Chondrocyte (in vitro differentiated cells): ENCODE data around the gene PODN. TPM values are rescaled to one million over a fixed set of nuclear protein-coding genes. Genes with fewer than 3 reads are reported as not detected.

Source experiments
- DNase-seq: peaks from one replicate; pipeline ENCODE4 v3.0.0; 2021; ENCODE audit warnings: mixed read lengths, low spot score
- H3K27ac Mint-ChIP-seq: one replicate; pipeline ENCODE4 v1.8.0; 2021; ENCODE audit warnings: mild to moderate bottlenecking, moderate library complexity, mixed read lengths; ENCODE audit not compliant: unreplicated experiment
- H3K27me3 Mint-ChIP-seq: 2 replicates; pipeline ENCODE4 v1.8.0; 2021; ENCODE audit warnings: low read depth, mixed read lengths
- H3K36me3 Mint-ChIP-seq: 2 replicates; pipeline ENCODE4 v1.8.0; 2021; ENCODE audit warnings: low read depth, mixed read lengths
- H3K4me1 Mint-ChIP-seq: 2 replicates; pipeline ENCODE4 v1.8.0; 2021; ENCODE audit warnings: low read depth, mild to moderate bottlenecking, mixed read lengths
- H3K4me3 Mint-ChIP-seq: one replicate; pipeline ENCODE4 v1.8.0; 2021; ENCODE audit warnings: mild to moderate bottlenecking, moderate library complexity, mixed read lengths; ENCODE audit not compliant: unreplicated experiment
- H3K9me3 Mint-ChIP-seq: 2 replicates; pipeline ENCODE4 v1.8.0; 2021; ENCODE audit warnings: low read depth, mixed read lengths
- CTCF ChIP-seq: fragments of 200-600 bp; sonication (generic); IDR thresholded peaks from 2 replicates; pipeline ENCODE4 v1.5.0; 2021; ENCODE audit warnings: antibody characterized with exemption, mild to moderate bottlenecking, moderate library complexity
- long read RNA-seq: library from polyadenylated mRNA; stranded (forward); transcript quantifications from one replicate; pipeline ENCODE4 v2.0.0, GENCODE V29; 2021
- total RNA-seq: library from RNA; stranded (reverse); gene quantifications from 3 replicates; pipeline ENCODE4 v1.2.1, GENCODE V29; 2021

PODN gene
- 4.1 to 9.3 TPM (median 9.2 TPM) in 3 replicates for total RNA-seq
- long read RNA-seq, transcript PODN-201 (11 exons, 3,010 nt): major isoform, 8 of 12 reads
- long read RNA-seq, partial matches to known transcripts: 2 of 12 reads
- long read RNA-seq, other reads (novel, unspliced or antisense): 2 of 12 reads

- TF ChIP-seq CTCF: no peak
- H3K27me3 Mint-ChIP-seq: no peaks in the 10 kb centered on the region
- peaks cover 1% of the 10 kb centered on the region for H3K36me3 Mint-ChIP-seq
- H3K4me1 Mint-ChIP-seq: peaks cover 10% of the 10 kb centered on the region
- H3K4me3 Mint-ChIP-seq: peak within 1 kb of the TSS; percentile 76
- no peak within 1 kb of the TSS for H3K27ac Mint-ChIP-seq
- peak; percentile 83 for DNase-seq
- H3K9me3 Mint-ChIP-seq: no peaks in the 10 kb centered on the region
Observed at GRCh38 chr1:53061859-53062707, at the start of gene PODN. PODN (plus strand) TSS chr1:53062213; CDS start chr1:53069856, 7,643 bp downstream.

- H3K36me3 Mint-ChIP-seq: no peaks in the 10 kb centered on the region
- no peak for DNase-seq
- peak overlapping the region; percentile 87 for H3K4me3 Mint-ChIP-seq
- peak; percentile 21 for TF ChIP-seq CTCF
- H3K9me3 Mint-ChIP-seq: no peaks in the 10 kb centered on the region
- no peaks in the 10 kb centered on the region for H3K27me3 Mint-ChIP-seq
- peak overlapping the region; percentile 82 for H3K27ac Mint-ChIP-seq
- H3K4me1 Mint-ChIP-seq: peaks cover 27% of the 10 kb centered on the region
Observed at GRCh38 chr1:53014791-53015507, 47.1 kb upstream of the PODN start.

GRCh38 chr1:53015508-53015860, 46.5 kb upstream of the PODN start:
- H3K4me1 Mint-ChIP-seq: peaks cover 27% of the 10 kb centered on the region
- H3K9me3 Mint-ChIP-seq: no peaks in the 10 kb centered on the region
- TF ChIP-seq CTCF: no peak
- H3K27me3 Mint-ChIP-seq: no peaks in the 10 kb centered on the region
- peak overlapping the region; percentile 87 for H3K4me3 Mint-ChIP-seq
- H3K36me3 Mint-ChIP-seq: no peaks in the 10 kb centered on the region
- H3K27ac Mint-ChIP-seq: peak overlapping the region; percentile 46
- no peak for DNase-seq

- DNase-seq: no peak
- Mint-ChIP-seq H3K4me3 (no peak overlapping the region), H3K27ac (no peak overlapping the region), H3K9me3 (no peaks in the 10 kb centered on the region), H3K27me3 (no peaks in the 10 kb centered on the region), H3K4me1 (peaks cover 27% of the 10 kb centered on the region), H3K36me3 (no peaks in the 10 kb centered on the region)
- TF ChIP-seq CTCF: no peak
Observed at GRCh38 chr1:53016705-53017104, 45.3 kb upstream of the PODN start.

- H3K4me1 Mint-ChIP-seq: peaks cover 16% of the 10 kb centered on the region
- H3K27ac Mint-ChIP-seq: no peak overlapping the region
- H3K27me3 Mint-ChIP-seq: no peaks in the 10 kb centered on the region
- no peaks in the 10 kb centered on the region for H3K9me3 Mint-ChIP-seq
- no peaks in the 10 kb centered on the region for H3K36me3 Mint-ChIP-seq
- no peak for DNase-seq
- H3K4me3 Mint-ChIP-seq: no peak overlapping the region
- no peak for TF ChIP-seq CTCF
Observed at GRCh38 chr1:53020588-53020987, 41.4 kb upstream of the PODN start.
